HG02938 (cell line): ENCODE results near the gene SLC44A5.
"Not testable (repeated sequence)": the region's sequence is repeated elsewhere in the genome, so short reads cannot be mapped to it uniquely, and the experiment has no call there.

Source experiments
- ATAC-seq: cut with Tn5 transposase; IDR thresholded peaks from one replicate; pipeline ENCODE4 v1.9.1; 2021; ENCODE audit warnings: mild to moderate bottlenecking, moderate library complexity; ENCODE audit not compliant: unreplicated experiment

SLC44A5 gene

GRCh38 chr1:75522389-75522788, 88.5 kb downstream of the SLC44A5 start:
- ATAC-seq = no peak

GRCh38 chr1:75521658-75522057, 89.3 kb downstream of the SLC44A5 start:
- ATAC-seq = no peak

- no peak for ATAC-seq
Observed at GRCh38 chr1:75520862-75521475, 89.9 kb downstream of the SLC44A5 start.

GRCh38 chr1:75519651-75520427, 91.1 kb downstream of the SLC44A5 start:
- no peak for ATAC-seq

- no peak for ATAC-seq
Observed at GRCh38 chr1:75518686-75519085, 92.2 kb downstream of the SLC44A5 start.

GRCh38 chr1:75514270-75514669, 96.6 kb downstream of the SLC44A5 start:
- no peak for ATAC-seq

GRCh38 chr1:75506976-75507375, 103.9 kb downstream of the SLC44A5 start:
- no peak for ATAC-seq

GRCh38 chr1:75503221-75503974, 107.5 kb downstream of the SLC44A5 start:
- ATAC-seq = no peak

GRCh38 chr1:75502776-75503175, 108.1 kb downstream of the SLC44A5 start:
- no peak for ATAC-seq

- ATAC-seq = no peak
Observed at GRCh38 chr1:75501577-75502295, 109.2 kb downstream of the SLC44A5 start.

GRCh38 chr1:75492011-75492410, 118.9 kb downstream of the SLC44A5 start:
- ATAC-seq = no peak

- no peak for ATAC-seq
Observed at GRCh38 chr1:75487399-75487798, 123.5 kb downstream of the SLC44A5 start.

- ATAC-seq = no peak
Observed at GRCh38 chr1:75484789-75485188, 126.1 kb downstream of the SLC44A5 start.

- ATAC-seq = no peak
Observed at GRCh38 chr1:75482951-75483350, 128.0 kb downstream of the SLC44A5 start.

GRCh38 chr1:75476486-75476885, 134.4 kb downstream of the SLC44A5 start:
- ATAC-seq = not testable (repeated sequence)

- ATAC-seq = no peak
Observed at GRCh38 chr1:75475696-75476095, 135.2 kb downstream of the SLC44A5 start.

- ATAC-seq = no peak
Observed at GRCh38 chr1:75472971-75473603, 137.8 kb downstream of the SLC44A5 start.

- no peak for ATAC-seq
Observed at GRCh38 chr1:75472089-75472970, 138.6 kb downstream of the SLC44A5 start.

GRCh38 chr1:75471252-75471651, 139.7 kb downstream of the SLC44A5 start:
- ATAC-seq = no peak

- no peak for ATAC-seq
Observed at GRCh38 chr1:75470448-75470847, 140.5 kb downstream of the SLC44A5 start.
